ENCODE results near the gene LCE2A. TPM values are rescaled to one million over a fixed set of nuclear protein-coding genes. Genes with fewer than 3 reads are reported as not detected.

Gene LCE2A
- total and polyA plus RNA-seq, 2 of the 8 experiments (the other 6 are each of a cell fraction or from before 2014, with no cell fraction given), result not detected

- TF ChIP-seq ASH2L (IDR thresholded peaks at IDR 0.05; ENCODE audit: low read length) (no peak), TAF7 (optimal IDR thresholded peaks at IDR 0.05; ENCODE audit: borderline replicate concordance, low read depth, low read length) (no peak), MAFK (IDR thresholded peaks at IDR 0.05; ENCODE audit: low read depth, low read length) (no peak), SIN3A (conservative IDR thresholded peaks at IDR 0.05 in 1 of 2, IDR thresholded peaks at IDR 0.05 in 1 of 2; ENCODE audit: low read depth in 1 of 2, low read length in 2 of 2) (no peak)
Measured at GRCh38 chr1:152697701-152698600, at the start of gene LCE2A (continued).

Data from H1 (cell line).